HEK293 (cell line): ENCODE measurements around the gene CCT3.
A peak's percentile ranks its signal among the peaks of the same experiment; 100 is the strongest.

Source experiments
- GFI1B ChIP-seq: fragments of 450-650 bp; formaldehyde crosslinking; IDR thresholded peaks from 2 replicates; pipeline ENCODE4 v1.5.1; 2016; ENCODE audit warnings: missing biosample characterization, missing genetic modification characterization
- HIC1 ChIP-seq: fragments of 450-650 bp; formaldehyde crosslinking; IDR thresholded peaks from 2 replicates; pipeline ENCODE4 v1.5.1; 2016; ENCODE audit warnings: missing biosample characterization, missing genetic modification characterization
- PRDM1 ChIP-seq: fragments of 450-650 bp; formaldehyde crosslinking; IDR thresholded peaks from 2 replicates; pipeline ENCODE4; 2016; ENCODE audit warnings: missing biosample characterization, missing genetic modification characterization
- PRDM2 ChIP-seq: fragments of 450-650 bp; formaldehyde crosslinking; IDR thresholded peaks from 2 replicates; pipeline ENCODE4 v1.5.1; 2016; ENCODE audit warnings: missing biosample characterization, missing genetic modification characterization, borderline replicate concordance
- SP2 ChIP-seq: fragments of 450-650 bp; formaldehyde crosslinking; IDR thresholded peaks from 2 replicates; pipeline ENCODE4 v1.5.1; 2016; ENCODE audit warnings: missing biosample characterization, missing genetic modification characterization
- YY1 ChIP-seq: fragments of 450-650 bp; formaldehyde crosslinking; IDR thresholded peaks from 2 replicates; pipeline ENCODE4 v1.5.1; 2018; ENCODE audit warnings: missing biosample characterization, missing genetic modification characterization
- ZBTB21 ChIP-seq: fragments of 450-650 bp; formaldehyde crosslinking; IDR thresholded peaks from 2 replicates; pipeline ENCODE4 v1.5.1; 2017; ENCODE audit warnings: missing biosample characterization, missing genetic modification characterization
- ZFP37 ChIP-seq: fragments of 450-650 bp; formaldehyde crosslinking; IDR thresholded peaks from 2 replicates; pipeline ENCODE4 v1.5.1; 2016; ENCODE audit warnings: missing biosample characterization, missing genetic modification characterization
- ZNF10 ChIP-seq: fragments of 450-650 bp; formaldehyde crosslinking; IDR thresholded peaks from 2 replicates; pipeline ENCODE4 v1.5.1; 2017; ENCODE audit warnings: missing biosample characterization, missing genetic modification characterization
- ZNF121 ChIP-seq: fragments of 450-650 bp; formaldehyde crosslinking; IDR thresholded peaks from 2 replicates; pipeline ENCODE4 v1.5.1; 2016; ENCODE audit warnings: missing biosample characterization, missing genetic modification characterization
- ZNF138 ChIP-seq: fragments of 450-650 bp; formaldehyde crosslinking; IDR thresholded peaks from 2 replicates; pipeline ENCODE4 v1.5.1; 2016; ENCODE audit warnings: missing biosample characterization, missing genetic modification characterization, borderline replicate concordance
- ZNF157 ChIP-seq: fragments of 450-650 bp; formaldehyde crosslinking; IDR thresholded peaks from 2 replicates; pipeline ENCODE4 v1.5.1; 2016; ENCODE audit warnings: missing biosample characterization, missing genetic modification characterization
- ZNF2 ChIP-seq: fragments of 450-650 bp; formaldehyde crosslinking; IDR thresholded peaks from 2 replicates; pipeline ENCODE4 v1.5.1; 2016; ENCODE audit warnings: missing biosample characterization, missing genetic modification characterization
- ZNF211 ChIP-seq: fragments of 450-650 bp; formaldehyde crosslinking; IDR thresholded peaks from 2 replicates; pipeline ENCODE4 v1.5.1; 2016; ENCODE audit warnings: low read depth, missing biosample characterization, missing genetic modification characterization
- ZNF248 ChIP-seq: fragments of 450-650 bp; formaldehyde crosslinking; IDR thresholded peaks from 2 replicates; pipeline ENCODE4 v1.5.1; 2017; ENCODE audit warnings: missing biosample characterization, missing genetic modification characterization
- ZNF48 ChIP-seq: fragments of 450-650 bp; formaldehyde crosslinking; IDR thresholded peaks from 2 replicates; pipeline ENCODE4 v1.5.1; 2016; ENCODE audit warnings: missing biosample characterization, missing genetic modification characterization
- ZNF610 ChIP-seq: fragments of 450-650 bp; formaldehyde crosslinking; IDR thresholded peaks from 2 replicates; pipeline ENCODE4 v1.5.1; 2016; ENCODE audit warnings: missing biosample characterization, missing genetic modification characterization, borderline replicate concordance
- ZNF621 ChIP-seq: fragments of 450-650 bp; formaldehyde crosslinking; IDR thresholded peaks from 2 replicates; pipeline ENCODE4 v1.5.1; 2017; ENCODE audit warnings: missing biosample characterization, missing genetic modification characterization
- ZNF701 ChIP-seq: fragments of 450-650 bp; formaldehyde crosslinking; IDR thresholded peaks from 2 replicates; pipeline ENCODE4 v1.5.1; 2016; ENCODE audit warnings: missing biosample characterization, missing genetic modification characterization
- ZNF76 ChIP-seq: fragments of 450-650 bp; formaldehyde crosslinking; IDR thresholded peaks from 2 replicates; pipeline ENCODE4; 2016; ENCODE audit warnings: low read depth, missing biosample characterization, missing genetic modification characterization, borderline replicate concordance
- TF ChIP-seq, protein P1 (sequence below): fragments of 450-650 bp; formaldehyde crosslinking; IDR thresholded peaks from 2 replicates; pipeline ENCODE4 v1.5.0; 2017; ENCODE audit warnings: missing biosample characterization, missing genetic modification characterization, borderline replicate concordance
- TF ChIP-seq, protein P2 (sequence below): fragments of 450-650 bp; formaldehyde crosslinking; IDR thresholded peaks from 2 replicates; pipeline ENCODE4 v1.5.1; 2016; ENCODE audit warnings: missing biosample characterization, missing genetic modification characterization
- TF ChIP-seq, protein P3 (sequence below): fragments of 450-650 bp; IDR thresholded peaks from 2 replicates; pipeline ENCODE4 v1.5.1; 2018; ENCODE audit warnings: missing biosample characterization, mild to moderate bottlenecking, missing genetic modification characterization
- TF ChIP-seq, protein P4 (sequence below): fragments of 450-650 bp; formaldehyde crosslinking; IDR thresholded peaks from 2 replicates; pipeline ENCODE4 v1.5.1; 2017; ENCODE audit warnings: missing biosample characterization, missing genetic modification characterization

CCT3 gene

DNA sequence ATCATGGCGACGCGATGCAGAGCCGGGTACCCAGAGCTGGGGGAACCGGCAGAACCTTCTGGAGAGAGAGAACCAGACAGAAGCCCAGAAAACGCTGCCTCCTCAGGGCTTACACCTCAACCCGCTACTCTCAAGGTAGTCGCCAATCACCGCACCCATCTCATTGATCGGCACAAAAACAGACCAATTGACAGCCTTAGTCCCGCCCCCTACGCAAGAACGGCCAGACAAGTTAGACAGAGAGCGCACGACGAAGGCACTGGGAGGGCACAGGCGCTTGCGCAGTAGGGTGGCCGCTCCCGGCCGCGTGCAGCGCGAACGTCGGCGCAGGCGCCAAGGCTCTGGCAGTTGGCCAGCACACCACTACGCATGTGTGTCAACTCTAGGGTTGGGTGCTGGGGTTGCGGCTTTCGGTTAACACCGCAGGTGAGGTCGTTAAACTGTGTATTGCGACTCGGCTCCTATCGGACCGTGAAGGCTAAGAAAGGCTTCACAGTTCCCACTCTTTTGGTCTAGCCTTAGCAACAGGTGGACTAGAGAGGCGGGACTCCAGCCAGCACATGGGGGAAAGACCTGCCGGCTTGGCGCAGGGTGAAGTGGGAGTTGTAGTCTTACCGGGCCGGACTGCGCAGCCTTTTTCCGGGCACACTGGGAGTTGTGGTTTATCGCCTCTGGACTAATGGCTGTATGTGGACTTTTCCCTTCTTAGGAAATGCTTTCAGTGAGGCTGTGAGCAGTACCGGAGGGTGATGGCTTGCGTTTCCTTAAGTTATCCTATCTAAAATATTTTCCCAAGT lies at the start of gene CCT3, which contains the start of gene TSACC (continued):
- TF ChIP-seq HIC1 (tag by site-specific recombination) (peak; percentile 93), ZNF48 (tag by site-specific recombination) (no peak), ZBTB21 (tag by site-specific recombination) (no peak), ZNF76 (tag by site-specific recombination) (peak; percentile 97), ZNF121 (tag by site-specific recombination) (no peak), ZNF157 (tag by site-specific recombination) (no peak), SP2 (tag by site-specific recombination) (peak; percentile 99), ZNF2 (tag by site-specific recombination) (no peak; the same call in 1 of the 2 replicates), ZNF701 (tag by site-specific recombination) (no peak), ZNF621 (no peak), GFI1B (no peak), ZFP37 (0 out of 2 replicates have a peak, but pooled peaks have one; percentile 53), PRDM1 (tag by site-specific recombination) (no peak), PRDM2 (tag by site-specific recombination) (no peak), ZNF610 (tag by site-specific recombination) (no peak), ZNF211 (tag by site-specific recombination) (no peak), ZNF10 (tag by site-specific recombination) (no peak), YY1 (tag by site-specific recombination) (peak; percentile 86), ZNF248 (tag by site-specific recombination) (no peak), ZNF138 (tag by site-specific recombination) (no peak)
- TF ChIP-seq, protein P1, sequence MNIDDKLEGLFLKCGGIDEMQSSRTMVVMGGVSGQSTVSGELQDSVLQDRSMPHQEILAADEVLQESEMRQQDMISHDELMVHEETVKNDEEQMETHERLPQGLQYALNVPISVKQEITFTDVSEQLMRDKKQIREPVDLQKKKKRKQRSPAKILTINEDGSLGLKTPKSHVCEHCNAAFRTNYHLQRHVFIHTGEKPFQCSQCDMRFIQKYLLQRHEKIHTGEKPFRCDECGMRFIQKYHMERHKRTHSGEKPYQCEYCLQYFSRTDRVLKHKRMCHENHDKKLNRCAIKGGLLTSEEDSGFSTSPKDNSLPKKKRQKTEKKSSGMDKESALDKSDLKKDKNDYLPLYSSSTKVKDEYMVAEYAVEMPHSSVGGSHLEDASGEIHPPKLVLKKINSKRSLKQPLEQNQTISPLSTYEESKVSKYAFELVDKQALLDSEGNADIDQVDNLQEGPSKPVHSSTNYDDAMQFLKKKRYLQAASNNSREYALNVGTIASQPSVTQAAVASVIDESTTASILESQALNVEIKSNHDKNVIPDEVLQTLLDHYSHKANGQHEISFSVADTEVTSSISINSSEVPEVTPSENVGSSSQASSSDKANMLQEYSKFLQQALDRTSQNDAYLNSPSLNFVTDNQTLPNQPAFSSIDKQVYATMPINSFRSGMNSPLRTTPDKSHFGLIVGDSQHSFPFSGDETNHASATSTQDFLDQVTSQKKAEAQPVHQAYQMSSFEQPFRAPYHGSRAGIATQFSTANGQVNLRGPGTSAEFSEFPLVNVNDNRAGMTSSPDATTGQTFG (tag by site-specific recombination): no peak
- TF ChIP-seq, protein P2, sequence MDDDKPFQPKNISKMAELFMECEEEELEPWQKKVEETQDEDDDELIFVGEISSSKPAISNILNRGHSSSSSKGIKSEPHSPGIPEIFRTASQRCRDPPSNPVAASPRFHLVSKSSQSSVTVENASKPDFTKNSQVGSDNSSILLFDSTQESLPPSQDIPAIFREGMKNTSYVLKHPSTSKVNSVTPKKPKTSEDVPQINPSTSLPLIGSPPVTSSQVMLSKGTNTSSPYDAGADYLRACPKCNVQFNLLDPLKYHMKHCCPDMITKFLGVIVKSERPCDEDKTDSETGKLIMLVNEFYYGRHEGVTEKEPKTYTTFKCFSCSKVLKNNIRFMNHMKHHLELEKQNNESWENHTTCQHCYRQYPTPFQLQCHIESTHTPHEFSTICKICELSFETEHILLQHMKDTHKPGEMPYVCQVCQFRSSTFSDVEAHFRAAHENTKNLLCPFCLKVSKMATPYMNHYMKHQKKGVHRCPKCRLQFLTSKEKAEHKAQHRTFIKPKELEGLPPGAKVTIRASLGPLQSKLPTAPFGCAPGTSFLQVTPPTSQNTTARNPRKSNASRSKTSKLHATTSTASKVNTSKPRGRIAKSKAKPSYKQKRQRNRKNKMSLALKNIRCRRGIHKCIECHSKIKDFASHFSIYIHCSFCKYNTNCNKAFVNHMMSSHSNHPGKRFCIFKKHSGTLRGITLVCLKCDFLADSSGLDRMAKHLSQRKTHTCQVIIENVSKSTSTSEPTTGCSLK (tag by site-specific recombination): no peak
- TF ChIP-seq, protein P3, sequence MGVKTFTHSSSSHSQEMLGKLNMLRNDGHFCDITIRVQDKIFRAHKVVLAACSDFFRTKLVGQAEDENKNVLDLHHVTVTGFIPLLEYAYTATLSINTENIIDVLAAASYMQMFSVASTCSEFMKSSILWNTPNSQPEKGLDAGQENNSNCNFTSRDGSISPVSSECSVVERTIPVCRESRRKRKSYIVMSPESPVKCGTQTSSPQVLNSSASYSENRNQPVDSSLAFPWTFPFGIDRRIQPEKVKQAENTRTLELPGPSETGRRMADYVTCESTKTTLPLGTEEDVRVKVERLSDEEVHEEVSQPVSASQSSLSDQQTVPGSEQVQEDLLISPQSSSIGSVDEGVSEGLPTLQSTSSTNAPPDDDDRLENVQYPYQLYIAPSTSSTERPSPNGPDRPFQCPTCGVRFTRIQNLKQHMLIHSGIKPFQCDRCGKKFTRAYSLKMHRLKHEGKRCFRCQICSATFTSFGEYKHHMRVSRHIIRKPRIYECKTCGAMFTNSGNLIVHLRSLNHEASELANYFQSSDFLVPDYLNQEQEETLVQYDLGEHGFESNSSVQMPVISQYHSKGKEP: no peak
- TF ChIP-seq, protein P4, sequence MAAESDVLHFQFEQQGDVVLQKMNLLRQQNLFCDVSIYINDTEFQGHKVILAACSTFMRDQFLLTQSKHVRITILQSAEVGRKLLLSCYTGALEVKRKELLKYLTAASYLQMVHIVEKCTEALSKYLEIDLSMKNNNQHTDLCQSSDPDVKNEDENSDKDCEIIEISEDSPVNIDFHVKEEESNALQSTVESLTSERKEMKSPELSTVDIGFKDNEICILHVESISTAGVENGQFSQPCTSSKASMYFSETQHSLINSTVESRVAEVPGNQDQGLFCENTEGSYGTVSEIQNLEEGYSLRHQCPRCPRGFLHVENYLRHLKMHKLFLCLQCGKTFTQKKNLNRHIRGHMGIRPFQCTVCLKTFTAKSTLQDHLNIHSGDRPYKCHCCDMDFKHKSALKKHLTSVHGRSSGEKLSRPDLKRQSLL (tag by site-specific recombination): no peak
